DOHH2 (cell line): ENCODE measurements around the gene JPH2.

ENCODE experiments used
- H3F3A ChIP-seq: fragments of 200-600 bp; sonication (generic), shearing (Covaris generic); 2 replicates; pipeline ENCODE4 v1.6.0; 2016; ENCODE audit warnings: antibody characterized with exemption, mild to moderate bottlenecking; ENCODE audit not compliant: control insufficient read depth, insufficient read depth
- H3K27ac ChIP-seq: fragments of 200-600 bp; sonication (generic); 2 replicates; pipeline ENCODE4 v1.5.1; 2014; ENCODE audit warnings: low read depth, mild to moderate bottlenecking, low read length, moderate library complexity
- H3K27me3 ChIP-seq: fragments of 200-600 bp; sonication (generic); 2 replicates; pipeline ENCODE4 v1.6.1; 2014; ENCODE audit warnings: mild to moderate bottlenecking, low read length, mixed read lengths; ENCODE audit not compliant: control insufficient read depth
- H3K36me3 ChIP-seq: fragments of 200-600 bp; sonication (generic); 2 replicates; pipeline ENCODE4 v1.6.1; 2014; ENCODE audit warnings: mild to moderate bottlenecking, low read length, moderate library complexity, mixed read lengths; ENCODE audit not compliant: control insufficient read depth
- H3K4me1 ChIP-seq: fragments of 200-600 bp; sonication (generic); 2 replicates; pipeline ENCODE4 v1.6.1; 2014; ENCODE audit warnings: mild to moderate bottlenecking, low read length, mixed read lengths; ENCODE audit not compliant: control insufficient read depth
- H3K4me2 ChIP-seq: fragments of 200-600 bp; sonication (generic); 2 replicates; pipeline ENCODE4 v1.6.0; 2014; ENCODE audit warnings: mild to moderate bottlenecking, low read length, moderate library complexity
- H3K4me3 ChIP-seq: fragments of 200-600 bp; sonication (generic); 2 replicates; pipeline ENCODE4 v1.5.1; 2014; ENCODE audit warnings: mild to moderate bottlenecking, low read length, mixed read lengths
- H3K79me2 ChIP-seq: fragments of 200-600 bp; sonication (generic); 2 replicates; pipeline ENCODE4 v1.6.1; 2014; ENCODE audit warnings: mild to moderate bottlenecking, low read length, mixed read lengths; ENCODE audit not compliant: control insufficient read depth
- H3K9me2 ChIP-seq: fragments of 200-600 bp; sonication (generic); replicated peaks from 2 replicates; pipeline ENCODE4 v1.6.1; 2014; ENCODE audit warnings: mild to moderate bottlenecking, low read length, mixed read lengths; ENCODE audit not compliant: control insufficient read depth
- H3K9me3 ChIP-seq: fragments of 200-600 bp; sonication (generic); 2 replicates; pipeline ENCODE4 v1.6.1; 2014; ENCODE audit warnings: antibody characterized with exemption, low read length, mixed read lengths; ENCODE audit not compliant: control insufficient read depth, insufficient read depth
- H4K20me1 ChIP-seq: fragments of 200-600 bp; sonication (generic); 2 replicates; pipeline ENCODE4 v1.6.0; 2014; ENCODE audit warnings: low read depth, mild to moderate bottlenecking, antibody characterized with exemption, low read length, moderate library complexity; ENCODE audit not compliant: control insufficient read depth, insufficient read depth
- CTCF ChIP-seq: fragments of 200-600 bp; sonication (generic); IDR thresholded peaks from one replicate; pipeline ENCODE4 v1.5.1; 2014; ENCODE audit warnings: antibody characterized with exemption, mild to moderate bottlenecking, low read depth, low read length; ENCODE audit not compliant: poor library complexity, severe bottlenecking
- EZH2phosphoT487 ChIP-seq: fragments of 200-600 bp; sonication (generic); IDR thresholded peaks from 2 replicates; pipeline ENCODE4 v1.6.1; 2017; ENCODE audit warnings: borderline replicate concordance, mild to moderate bottlenecking, antibody characterized with exemption, low read length, moderate library complexity, mixed read lengths

Gene JPH2

GRCh38 chr20:44073675-44074071 lies 113.3 kb downstream of the JPH2 start:
- Histone ChIP-seq H3K27me3 (peaks cover 3% of the 10 kb centered on the region; the same call in 1 of the 2 replicates), H3K4me1 (no peaks in the 10 kb centered on the region), H3K4me2 (no peak overlapping the region)

GRCh38 chr20:44073011-44073674 lies 113.8 kb downstream of the JPH2 start:
- H3K4me3 ChIP-seq, result no peak overlapping the region
- H3K4me1 ChIP-seq, result no peaks in the 10 kb centered on the region
- no peaks in the 10 kb centered on the region for H3K36me3 ChIP-seq
- no peak overlapping the region for H3K4me2 ChIP-seq
- TF ChIP-seq CTCF (no peak), EZH2phosphoT487 (no peak)
- H3K79me2 ChIP-seq, result no peaks in the 10 kb centered on the region
- H3F3A ChIP-seq, result no peaks in the 10 kb centered on the region
- peaks cover 3% of the 10 kb centered on the region; the same call in 1 of the 2 replicates for H3K27me3 ChIP-seq
- no peaks in the 10 kb centered on the region for H4K20me1 ChIP-seq
- H3K9me2 ChIP-seq, result no peaks in the 10 kb centered on the region
- H3K27ac ChIP-seq, result no peak overlapping the region
- H3K9me3 ChIP-seq, result no peaks in the 10 kb centered on the region

More at GRCh38 chr20:44073675-44074071, 113.3 kb downstream of the JPH2 start:
- Histone ChIP-seq H3K9me2 (no peaks in the 10 kb centered on the region), H3K4me3 (no peak overlapping the region), H3F3A (no peaks in the 10 kb centered on the region), H4K20me1 (no peaks in the 10 kb centered on the region), H3K9me3 (no peaks in the 10 kb centered on the region), H3K27ac (no peak overlapping the region), H3K79me2 (no peaks in the 10 kb centered on the region), H3K36me3 (no peaks in the 10 kb centered on the region)
- TF ChIP-seq CTCF (no peak), EZH2phosphoT487 (no peak)

GRCh38 chr20:44072384-44072783 lies 114.6 kb downstream of the JPH2 start:
- TF ChIP-seq CTCF (no peak), EZH2phosphoT487 (no peak)
- Histone ChIP-seq H3K27ac (no peak overlapping the region), H3K36me3 (no peaks in the 10 kb centered on the region)

More at GRCh38 chr20:44072384-44072783, 114.6 kb downstream of the JPH2 start:
- no peaks in the 10 kb centered on the region for H3K9me2 ChIP-seq
- H3K4me3 ChIP-seq, result no peak overlapping the region
- H3K4me2 ChIP-seq, result no peak overlapping the region
- no peaks in the 10 kb centered on the region for H3K4me1 ChIP-seq
- no peaks in the 10 kb centered on the region for H4K20me1 ChIP-seq
- H3K79me2 ChIP-seq, result no peaks in the 10 kb centered on the region
- H3F3A ChIP-seq, result no peaks in the 10 kb centered on the region
- no peaks in the 10 kb centered on the region for H3K9me3 ChIP-seq
- peaks cover 3% of the 10 kb centered on the region; the same call in 1 of the 2 replicates for H3K27me3 ChIP-seq
